GM12875 (cell line): ENCODE data around the gene ADAM10.

Experiments used
- H3K4me3 ChIP-seq: one replicate; pipeline ENCODE4 v1.5.1; 2011; ENCODE audit warnings: low read depth, low read length, control low read depth
- TF ChIP-seq, protein P1 (sequence below): IDR thresholded peaks from 2 replicates; pipeline ENCODE4 v1.5.1; 2011; ENCODE audit warnings: low read depth, mild to moderate bottlenecking, control low read depth, inconsistent platforms, low read length, moderate library complexity, borderline replicate concordance; ENCODE audit not compliant: insufficient read depth

Gene ADAM10

DNA sequence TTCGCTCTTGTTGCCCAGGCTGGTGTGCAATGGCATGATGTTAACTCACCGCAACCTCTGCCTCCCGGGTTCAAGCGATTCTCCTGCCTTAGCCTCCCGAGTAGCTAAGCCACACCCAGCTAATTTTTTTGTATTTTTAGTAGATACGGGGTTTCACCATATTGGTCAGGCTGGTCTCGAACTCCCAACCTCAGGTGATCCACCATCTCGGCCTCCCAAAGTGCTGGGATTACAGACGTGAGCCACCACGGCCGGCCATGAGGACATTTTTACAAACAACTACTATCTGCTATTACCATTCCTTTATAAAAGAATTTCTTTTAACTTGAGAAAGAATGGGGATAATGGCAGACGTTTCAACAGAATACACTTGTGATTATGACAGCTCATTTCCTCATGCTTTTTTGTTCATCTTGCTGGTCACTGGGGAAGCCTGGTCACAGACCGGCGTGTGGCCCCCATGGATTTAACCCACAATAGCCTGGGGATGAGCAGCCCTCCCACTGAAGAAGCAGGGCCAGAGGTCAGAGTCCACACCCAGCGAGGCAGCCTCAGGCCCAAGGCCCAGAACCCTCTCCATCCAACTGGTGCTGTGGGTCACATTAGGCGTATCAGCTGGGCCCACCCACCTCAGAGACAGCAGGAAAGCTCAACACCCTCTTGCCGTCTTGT lies 205.7 kb downstream of the ADAM10 start:
- TF ChIP-seq, protein P1, sequence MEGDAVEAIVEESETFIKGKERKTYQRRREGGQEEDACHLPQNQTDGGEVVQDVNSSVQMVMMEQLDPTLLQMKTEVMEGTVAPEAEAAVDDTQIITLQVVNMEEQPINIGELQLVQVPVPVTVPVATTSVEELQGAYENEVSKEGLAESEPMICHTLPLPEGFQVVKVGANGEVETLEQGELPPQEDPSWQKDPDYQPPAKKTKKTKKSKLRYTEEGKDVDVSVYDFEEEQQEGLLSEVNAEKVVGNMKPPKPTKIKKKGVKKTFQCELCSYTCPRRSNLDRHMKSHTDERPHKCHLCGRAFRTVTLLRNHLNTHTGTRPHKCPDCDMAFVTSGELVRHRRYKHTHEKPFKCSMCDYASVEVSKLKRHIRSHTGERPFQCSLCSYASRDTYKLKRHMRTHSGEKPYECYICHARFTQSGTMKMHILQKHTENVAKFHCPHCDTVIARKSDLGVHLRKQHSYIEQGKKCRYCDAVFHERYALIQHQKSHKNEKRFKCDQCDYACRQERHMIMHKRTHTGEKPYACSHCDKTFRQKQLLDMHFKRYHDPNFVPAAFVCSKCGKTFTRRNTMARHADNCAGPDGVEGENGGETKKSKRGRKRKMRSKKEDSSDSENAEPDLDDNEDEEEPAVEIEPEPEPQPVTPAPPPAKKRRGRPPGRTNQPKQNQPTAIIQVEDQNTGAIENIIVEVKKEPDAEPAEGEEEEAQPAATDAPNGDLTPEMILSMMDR = no peak
- no peak overlapping the region for H3K4me3 ChIP-seq

DNA sequence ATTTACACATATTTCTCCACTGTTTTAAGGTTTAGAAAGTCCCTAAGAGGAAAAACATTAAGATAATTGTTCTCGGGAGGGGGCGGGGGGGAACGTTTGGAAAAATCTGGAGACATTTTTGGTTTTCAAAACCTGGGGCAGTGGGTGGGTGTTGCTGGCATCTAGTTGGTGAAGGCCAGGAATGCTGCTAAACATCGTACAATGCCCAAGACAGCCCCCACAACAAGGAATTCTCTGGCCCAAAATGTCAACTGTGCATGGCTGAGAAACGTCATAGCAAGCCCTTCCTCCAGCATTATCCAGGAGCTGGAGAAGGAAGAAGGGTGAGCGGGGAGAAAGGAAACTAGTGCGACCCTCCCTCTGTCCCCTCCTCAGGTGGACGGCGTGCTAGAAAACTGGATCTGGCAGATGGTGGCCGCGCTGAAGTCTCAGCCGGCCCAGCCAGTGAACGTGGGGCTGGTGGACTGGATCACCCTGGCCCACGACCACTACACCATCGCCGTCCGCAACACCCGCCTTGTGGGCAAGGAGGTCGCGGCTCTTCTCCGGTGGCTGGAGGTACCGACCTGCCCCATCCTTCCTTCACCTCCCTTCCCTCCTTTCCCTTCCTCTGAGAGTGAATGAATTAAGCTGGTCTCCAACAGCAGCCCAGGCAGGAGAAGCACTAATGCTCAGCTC lies 208.0 kb downstream of the ADAM10 start:
- TF ChIP-seq, protein P1 = no peak
- no peak overlapping the region for H3K4me3 ChIP-seq

DNA sequence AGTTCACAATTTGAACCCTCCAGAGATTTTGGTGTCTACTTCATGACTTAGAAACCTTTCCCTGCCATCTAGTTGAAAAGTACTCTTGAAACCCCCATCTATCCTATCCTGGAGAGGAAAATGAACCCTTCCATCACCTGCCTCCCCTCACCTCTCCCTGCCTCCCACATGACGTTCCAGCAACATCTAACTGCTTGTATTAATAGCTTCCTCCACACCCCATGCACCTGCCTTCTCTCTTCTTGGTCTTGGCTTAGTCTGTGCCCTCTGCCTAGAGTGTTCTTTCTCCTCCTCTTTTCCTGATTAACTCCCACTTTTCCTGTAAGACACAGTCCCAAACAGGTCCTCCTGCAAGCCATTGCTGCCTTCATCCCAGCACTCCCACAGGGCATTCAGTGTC lies 210.0 kb downstream of the ADAM10 start:
- H3K4me3 ChIP-seq = no peak overlapping the region
- TF ChIP-seq, protein P1 = no peak

DNA sequence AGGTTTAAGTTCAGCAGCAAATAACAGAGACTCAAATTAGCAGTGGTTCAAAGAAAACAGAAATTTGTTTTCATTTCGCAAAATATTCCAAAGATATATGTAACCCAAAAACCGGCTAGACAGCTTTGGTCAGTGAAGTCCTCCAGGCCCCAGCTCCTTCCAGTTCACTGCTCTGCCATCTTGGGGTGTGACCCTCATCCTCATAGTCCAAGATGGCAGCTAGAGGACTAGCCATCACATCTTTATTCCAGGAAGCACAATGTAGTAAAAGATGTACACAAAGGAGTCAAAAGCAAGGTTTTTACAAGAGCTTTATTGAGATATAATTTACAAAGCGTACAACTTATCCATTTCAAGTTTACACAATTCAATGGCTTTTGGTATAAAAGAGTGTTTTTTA lies 210.6 kb downstream of the ADAM10 start:
- H3K4me3 ChIP-seq = no peak overlapping the region
- TF ChIP-seq, protein P1 = no peak
